ENCODE data around the gene CCR1. TPM values are rescaled to one million over a fixed set of nuclear protein-coding genes. Genes with fewer than 3 reads are reported as not detected.

Gene CCR1
- total RNA-seq, 2 experiments from 2014 or later = not detected

DNA sequence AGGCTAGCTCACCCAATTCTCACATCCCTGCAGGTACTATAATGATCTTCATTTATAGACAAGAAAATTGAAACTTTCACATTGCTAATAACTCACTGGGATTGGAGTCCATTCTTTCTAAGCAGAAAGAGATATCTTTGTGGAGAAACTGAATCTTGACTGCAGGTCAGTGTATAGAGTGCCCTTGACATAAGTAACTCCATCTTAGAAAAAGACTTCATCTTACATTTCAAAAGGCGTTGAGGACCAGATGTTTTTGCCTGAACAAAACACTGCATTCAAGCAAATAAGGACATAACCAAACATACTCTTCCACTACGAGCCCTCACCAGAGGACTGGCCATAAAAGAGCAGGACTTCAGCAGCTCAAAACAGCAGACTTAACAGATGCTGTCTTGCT lies 27.3 kb upstream of the CCR1 start:
- Histone ChIP-seq H3K9me3 (ENCODE audit: low read length) (no peaks in the 10 kb centered on the region), H3K4me3 (ENCODE audit: low read depth, low read length, poor library complexity, severe bottlenecking) (no peak overlapping the region), H3K4me1 (ENCODE audit: insufficient read depth, low read length, poor library complexity, severe bottlenecking) (no peaks in the 10 kb centered on the region), H4K20me1 (ENCODE audit: insufficient read depth, low read length) (no peaks in the 10 kb centered on the region), H3K79me2 (ENCODE audit: insufficient read depth, low read depth, low read length) (no peaks in the 10 kb centered on the region), H3K4me2 (ENCODE audit: low read length) (no peak overlapping the region), H3K36me3 (ENCODE audit: insufficient read depth, low read length) (no peaks in the 10 kb centered on the region), H2AFZ (ENCODE audit: low read length) (no peak overlapping the region), H3K27ac (ENCODE audit: low read depth, low read length, poor library complexity, severe bottlenecking) (no peak overlapping the region), H3K9me2 (ENCODE audit: insufficient read depth, low read length) (no peaks in the 10 kb centered on the region)
- DNase-seq (ENCODE audit: low spot score) = no peak
- CTCF ChIA-PET (ENCODE audit: unreplicated experiment) = no interaction called here
- no TSS peak for BruUV-seq (replicated peaks)
- POLR2A ChIA-PET = no interaction called here
- TF ChIP-seq, protein P1, sequence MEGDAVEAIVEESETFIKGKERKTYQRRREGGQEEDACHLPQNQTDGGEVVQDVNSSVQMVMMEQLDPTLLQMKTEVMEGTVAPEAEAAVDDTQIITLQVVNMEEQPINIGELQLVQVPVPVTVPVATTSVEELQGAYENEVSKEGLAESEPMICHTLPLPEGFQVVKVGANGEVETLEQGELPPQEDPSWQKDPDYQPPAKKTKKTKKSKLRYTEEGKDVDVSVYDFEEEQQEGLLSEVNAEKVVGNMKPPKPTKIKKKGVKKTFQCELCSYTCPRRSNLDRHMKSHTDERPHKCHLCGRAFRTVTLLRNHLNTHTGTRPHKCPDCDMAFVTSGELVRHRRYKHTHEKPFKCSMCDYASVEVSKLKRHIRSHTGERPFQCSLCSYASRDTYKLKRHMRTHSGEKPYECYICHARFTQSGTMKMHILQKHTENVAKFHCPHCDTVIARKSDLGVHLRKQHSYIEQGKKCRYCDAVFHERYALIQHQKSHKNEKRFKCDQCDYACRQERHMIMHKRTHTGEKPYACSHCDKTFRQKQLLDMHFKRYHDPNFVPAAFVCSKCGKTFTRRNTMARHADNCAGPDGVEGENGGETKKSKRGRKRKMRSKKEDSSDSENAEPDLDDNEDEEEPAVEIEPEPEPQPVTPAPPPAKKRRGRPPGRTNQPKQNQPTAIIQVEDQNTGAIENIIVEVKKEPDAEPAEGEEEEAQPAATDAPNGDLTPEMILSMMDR (conservative IDR thresholded peaks at IDR 0.05; ENCODE audit: low read length) = no peak
- intact Hi-C loops (cut with micrococcal nuclease; ENCODE audit: unreplicated experiment) = no loop called here

DNA sequence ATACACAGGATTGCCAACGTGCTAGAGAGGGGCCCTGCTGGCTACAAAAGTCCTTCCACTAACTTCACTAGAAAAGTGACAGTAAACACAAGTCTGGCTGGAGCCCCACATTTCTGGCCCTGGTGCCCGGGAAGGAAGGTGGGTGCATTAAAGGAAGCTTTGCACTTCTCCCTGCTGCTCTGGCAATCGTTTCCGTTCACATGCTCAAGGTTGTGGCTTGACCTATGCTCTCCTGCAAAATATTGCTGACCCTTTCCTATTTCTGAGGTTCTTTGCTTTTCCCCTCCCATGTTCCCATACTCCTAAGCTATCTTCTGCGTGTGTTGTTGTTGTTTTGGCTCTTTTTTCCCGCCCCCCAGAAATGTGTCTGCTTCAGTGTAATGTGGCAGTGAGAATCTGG lies 25.1 kb upstream of the CCR1 start:
- intact Hi-C loops (cut with micrococcal nuclease; ENCODE audit: unreplicated experiment) = no loop called here
- H3K36me3 ChIP-seq (ENCODE audit: insufficient read depth, low read length) = no peaks in the 10 kb centered on the region
- no peak overlapping the region for H3K27ac ChIP-seq (ENCODE audit: low read depth, low read length, poor library complexity, severe bottlenecking)
- ChIA-PET POLR2A (no interaction called here), CTCF (ENCODE audit: unreplicated experiment) (no interaction called here)
- H3K4me3 ChIP-seq (ENCODE audit: low read depth, low read length, poor library complexity, severe bottlenecking) = no peak overlapping the region
- H3K4me1 ChIP-seq (ENCODE audit: insufficient read depth, low read length, poor library complexity, severe bottlenecking) = no peaks in the 10 kb centered on the region
- no peaks in the 10 kb centered on the region for H3K9me3 ChIP-seq (ENCODE audit: low read length)
- H2AFZ ChIP-seq (ENCODE audit: low read length) = no peak overlapping the region
- no peaks in the 10 kb centered on the region for H4K20me1 ChIP-seq (ENCODE audit: insufficient read depth, low read length)
- no peak for DNase-seq (ENCODE audit: low spot score)
- H3K4me2 ChIP-seq (ENCODE audit: low read length) = no peak overlapping the region
- no TSS peak for BruUV-seq (replicated peaks)
- no peaks in the 10 kb centered on the region for H3K79me2 ChIP-seq (ENCODE audit: insufficient read depth, low read depth, low read length)
- H3K9me2 ChIP-seq (ENCODE audit: insufficient read depth, low read length) = no peaks in the 10 kb centered on the region
- TF ChIP-seq, protein P1 (conservative IDR thresholded peaks at IDR 0.05; ENCODE audit: low read length) = no peak
- TF ChIP-seq EZH2phosphoT487 (IDR thresholded peaks at IDR 0.05; ENCODE audit: borderline replicate concordance, low read depth, low read length) = no peak

DNA sequence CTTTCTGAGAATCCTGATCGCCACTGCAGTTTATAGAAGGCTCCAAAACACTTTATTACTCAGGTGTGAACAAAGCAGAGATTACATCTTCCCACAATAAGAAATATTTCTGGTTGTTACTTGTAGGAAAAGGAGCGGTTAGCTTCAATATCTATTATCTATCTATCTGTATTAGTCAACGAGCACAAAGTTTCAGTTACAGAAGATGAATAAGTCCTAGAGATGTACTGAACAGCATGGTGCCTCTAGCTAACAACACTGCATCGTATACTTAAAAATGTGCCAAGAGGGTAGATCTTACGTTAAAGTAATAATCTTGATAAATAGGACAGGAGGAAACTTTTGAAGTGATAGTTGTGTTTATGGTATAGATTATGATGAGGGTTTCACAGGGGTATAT lies 23.2 kb upstream of the CCR1 start:
- Histone ChIP-seq H3K36me3 (ENCODE audit: insufficient read depth, low read length) (no peaks in the 10 kb centered on the region), H3K27ac (ENCODE audit: low read depth, low read length, poor library complexity, severe bottlenecking) (no peak overlapping the region), H3K4me3 (ENCODE audit: low read depth, low read length, poor library complexity, severe bottlenecking) (no peak overlapping the region), H3K9me3 (ENCODE audit: low read length) (peaks cover 1% of the 10 kb centered on the region; the same call in 1 of the 2 replicates), H3K9me2 (ENCODE audit: insufficient read depth, low read length) (no peaks in the 10 kb centered on the region), H3K4me1 (ENCODE audit: insufficient read depth, low read length, poor library complexity, severe bottlenecking) (no peaks in the 10 kb centered on the region), H3K4me2 (ENCODE audit: low read length) (no peak overlapping the region), H2AFZ (ENCODE audit: low read length) (no peak overlapping the region), H3K79me2 (ENCODE audit: insufficient read depth, low read depth, low read length) (no peaks in the 10 kb centered on the region), H4K20me1 (ENCODE audit: insufficient read depth, low read length) (no peaks in the 10 kb centered on the region)
- no TSS peak for BruUV-seq (replicated peaks)
- DNase-seq (ENCODE audit: low spot score) = no peak
- ChIA-PET CTCF (ENCODE audit: unreplicated experiment) (no interaction called here), POLR2A (no interaction called here)
- intact Hi-C loops (cut with micrococcal nuclease; ENCODE audit: unreplicated experiment) = no loop called here
- TF ChIP-seq EZH2phosphoT487 (IDR thresholded peaks at IDR 0.05; ENCODE audit: borderline replicate concordance, low read depth, low read length) = no peak
- TF ChIP-seq, protein P1 (conservative IDR thresholded peaks at IDR 0.05; ENCODE audit: low read length) = no peak
